Measurements from ENCODE around the gene GPR3.

The GPR3 gene

GRCh38 chr1:27392096-27392777, at the start of gene GPR3:
TSS of gene GPR3 (plus strand) at chr1:27392622. CDS start at chr1:27393799, 1,177 bp downstream.
- DNase-seq (ENCODE audit: low read depth) = peak; percentile 51
- peak within 1 kb of the TSS; percentile 54 for H3K4me3 ChIP-seq (ENCODE audit: low read depth, low read length)
- TF ChIP-seq CTCF (IDR thresholded peaks at IDR 0.05; ENCODE audit: control insufficient read depth, extremely low read depth, insufficient read depth) = peak; percentile 72

GRCh38 chr1:27342778-27343638, 49.4 kb upstream of the GPR3 start:
- no peak for TF ChIP-seq CTCF (IDR thresholded peaks at IDR 0.05; ENCODE audit: control insufficient read depth, extremely low read depth, insufficient read depth)
- H3K4me3 ChIP-seq (ENCODE audit: low read depth, low read length) = peak overlapping the region; percentile 66
- no peak for DNase-seq (ENCODE audit: low read depth)

GRCh38 chr1:27343639-27344025, 48.8 kb upstream of the GPR3 start:
- no peak for TF ChIP-seq CTCF (IDR thresholded peaks at IDR 0.05; ENCODE audit: control insufficient read depth, extremely low read depth, insufficient read depth)
- no peak for DNase-seq (ENCODE audit: low read depth)
- peak overlapping the region; percentile 66 for H3K4me3 ChIP-seq (ENCODE audit: low read depth, low read length)

GRCh38 chr1:27345272-27345671, 47.1 kb upstream of the GPR3 start:
- no peak for TF ChIP-seq CTCF (IDR thresholded peaks at IDR 0.05; ENCODE audit: control insufficient read depth, extremely low read depth, insufficient read depth)
- no peak overlapping the region for H3K4me3 ChIP-seq (ENCODE audit: low read depth, low read length)
- no peak for DNase-seq (ENCODE audit: low read depth)

- no peak for DNase-seq (ENCODE audit: low read depth)
- no peak for TF ChIP-seq CTCF (IDR thresholded peaks at IDR 0.05; ENCODE audit: control insufficient read depth, extremely low read depth, insufficient read depth)
- no peak overlapping the region for H3K4me3 ChIP-seq (ENCODE audit: low read depth, low read length)
These were observed 46.1 kb upstream of the GPR3 start for GRCh38 chr1:27346357-27346756.

GRCh38 chr1:27346991-27347624, 45.3 kb upstream of the GPR3 start:
- TF ChIP-seq CTCF (IDR thresholded peaks at IDR 0.05; ENCODE audit: control insufficient read depth, extremely low read depth, insufficient read depth) = no peak
- H3K4me3 ChIP-seq (ENCODE audit: low read depth, low read length) = no peak overlapping the region
- DNase-seq (ENCODE audit: low read depth) = no peak
